HG02588 (cell line): ENCODE measurements around the gene IP6K2.
"Not testable (repeated sequence)": the region's sequence is repeated elsewhere in the genome, so short reads cannot be mapped to it uniquely, and the experiment has no call there.

Source experiments
- ATAC-seq: cut with Tn5 transposase; IDR thresholded peaks from one replicate; pipeline ENCODE4 v1.9.1; 2021; ENCODE audit warnings: mild to moderate bottlenecking, moderate library complexity; ENCODE audit not compliant: unreplicated experiment

Gene IP6K2

GRCh38 chr3:48733752-48734518, 16.9 kb upstream of the IP6K2 start:
- ATAC-seq: not testable (repeated sequence)

- ATAC-seq: no peak
These were observed 10.5 kb upstream of the IP6K2 start for GRCh38 chr3:48727511-48727910.

GRCh38 chr3:48725185-48725855, 8.3 kb upstream of the IP6K2 start:
- ATAC-seq: not testable (repeated sequence)

GRCh38 chr3:48723725-48724124, 6.7 kb upstream of the IP6K2 start:
- ATAC-seq: no peak

GRCh38 chr3:48723293-48723692, 6.3 kb upstream of the IP6K2 start:
- not testable (repeated sequence) for ATAC-seq

- ATAC-seq: no peak
These were observed 476 bp downstream of the IP6K2 start for GRCh38 chr3:48716508-48716981.

GRCh38 chr3:48715174-48715800, 1.7 kb downstream of the IP6K2 start:
- ATAC-seq: no peak

GRCh38 chr3:48711727-48712126, 5.3 kb downstream of the IP6K2 start:
- no peak for ATAC-seq

- no peak for ATAC-seq
These were observed 8.0 kb downstream of the IP6K2 start for GRCh38 chr3:48709051-48709461.

GRCh38 chr3:48708481-48708889, 8.5 kb downstream of the IP6K2 start:
- no peak for ATAC-seq

GRCh38 chr3:48707157-48707556, 9.9 kb downstream of the IP6K2 start:
- no peak for ATAC-seq

GRCh38 chr3:48702320-48702920, 14.6 kb downstream of the IP6K2 start:
- no peak for ATAC-seq

- no peak for ATAC-seq
These were observed 16.2 kb downstream of the IP6K2 start for GRCh38 chr3:48700731-48701405.

- no peak for ATAC-seq
These were observed 18.1 kb downstream of the IP6K2 start for GRCh38 chr3:48698891-48699290.

GRCh38 chr3:48697952-48698351, 19.1 kb downstream of the IP6K2 start:
- ATAC-seq: no peak

- no peak for ATAC-seq
These were observed 20.4 kb downstream of the IP6K2 start for GRCh38 chr3:48696601-48697000.

GRCh38 chr3:48696156-48696555, 20.9 kb downstream of the IP6K2 start:
- no peak for ATAC-seq

- no peak for ATAC-seq
These were observed 21.6 kb downstream of the IP6K2 start for GRCh38 chr3:48695393-48695753.

- ATAC-seq: no peak
These were observed 22.2 kb downstream of the IP6K2 start for GRCh38 chr3:48694610-48695392.

GRCh38 chr3:48693826-48694225, 23.2 kb downstream of the IP6K2 start:
- no peak for ATAC-seq
